HCT116 (cell line): ENCODE results near the gene KIAA1549. TPM values are rescaled to one million over a fixed set of nuclear protein-coding genes. Genes with fewer than 3 reads are reported as not detected.

Source experiments
- ATAC-seq: fragments of 200-7000 bp; cut with Tn5 transposase; 2 replicates; pipeline ENCODE4 v1.9.1; 2020; ENCODE audit warnings: mild to moderate bottlenecking, moderate library complexity
- BruUV-seq: library from RNA; stranded (reverse); fragments of 400-500 nt; replicated peaks from 2 replicates; lab custom pipeline; 2021; lab: Mats Ljungman, UMichigan
- CTCF ChIA-PET: fragments of 300-600 bp; sonication (Branson Sonifier 250); formaldehyde crosslinking; loops from one replicate; lab custom pipeline; 2021; ENCODE audit warnings: antibody characterized with exemption; lab: Charles Lee
- POLR2A ChIA-PET: fragments of 300-600, 350-600 bp; sonication (Branson Sonifier 250); formaldehyde crosslinking; loops from one replicate; lab custom pipeline; 2021; ENCODE audit warnings: antibody characterized with exemption; lab: Charles Lee
- RAD21 ChIA-PET, 2 experiments: fragments of 300-600 bp; sonication (Branson Sonifier 250); formaldehyde crosslinking; loops; one replicate each; lab custom pipeline; 2023; ENCODE audit warnings: low total read pairs in 2 of 2; ENCODE audit not compliant: uncharacterized antibody in 2 of 2, unreplicated experiment in 2 of 2, low non-redundant PET in 1 of 2; lab: Charles Lee
- DNase-seq: peaks from one replicate; pipeline ENCODE4 v3.0.0-alpha.2; 2010; ENCODE audit warnings: low read depth, low spot score
- H2AFZ ChIP-seq: fragments of 200-600 bp; shearing (Covaris generic), sonication (generic); 2 replicates; pipeline ENCODE4 v1.6.1; 2017; ENCODE audit warnings: low read depth, mixed run types, mixed read lengths, antibody characterized with exemption, low read length; ENCODE audit not compliant: poor library complexity, severe bottlenecking
- H3K27ac ChIP-seq: 2 replicates; pipeline ENCODE4 v1.5.1; 2012; ENCODE audit warnings: low read depth, low read length
- H3K27me3 ChIP-seq: fragments of 200-600 bp; sonication (generic); 2 replicates; pipeline ENCODE4 v1.6.1; 2016; ENCODE audit warnings: mixed run types, low read length, mixed read lengths; ENCODE audit not compliant: insufficient read depth
- H3K36me3 ChIP-seq, 2 experiments: fragments of 200-500 bp in 1 of 2; fragments of 200-600 bp in 1 of 2; sonication (Bioruptor generic) in 1 of 2; sonication (generic) in 1 of 2; 2 replicates each; pipeline versions ENCODE4 v1.5.1 to v1.6.1; 2014 to 2016; ENCODE audit warnings: low read length in 2 of 2, inconsistent platforms in 1 of 2, mixed read lengths in 1 of 2, mixed run types in 1 of 2; ENCODE audit not compliant: insufficient read depth in 2 of 2, control insufficient read depth in 1 of 2
- H3K4me1 ChIP-seq, 2 experiments: fragments of 200-600 bp in 1 of 2; sonication (generic) in 1 of 2; 2 replicates each; pipeline versions ENCODE4 v1.5.1 to v1.6.1; 2012 to 2017; ENCODE audit warnings: low read length in 2 of 2, inconsistent platforms in 1 of 2, mild to moderate bottlenecking in 1 of 2, mixed read lengths in 1 of 2, mixed run types in 1 of 2, moderate library complexity in 1 of 2; ENCODE audit not compliant: insufficient read depth in 2 of 2, control insufficient read depth in 1 of 2
- H3K4me2 ChIP-seq: fragments of 200-600 bp; sonication (generic); 2 replicates; pipeline ENCODE4 v1.6.1; 2017; ENCODE audit warnings: mixed run types, low read length, mixed read lengths
- H3K4me3 ChIP-seq, 2 experiments: fragments of 200-600 bp in 1 of 2; sonication (generic) in 1 of 2; replicated peaks in 1 of 2; 2 replicates each; pipeline ENCODE4 v1.5.1; 2011 to 2016; ENCODE audit warnings: low read length in 2 of 2, control low read depth in 1 of 2, low read depth in 1 of 2, mild to moderate bottlenecking in 1 of 2, mixed read lengths in 1 of 2, mixed run types in 1 of 2
- H3K79me2 ChIP-seq: fragments of 200-600 bp; sonication (generic); 2 replicates; pipeline ENCODE4 v1.6.1; 2017; ENCODE audit warnings: mild to moderate bottlenecking, mixed run types, low read length, moderate library complexity, mixed read lengths; ENCODE audit not compliant: insufficient read depth
- H3K9ac ChIP-seq: fragments of 200-600 bp; sonication (generic); 2 replicates; pipeline ENCODE4 v1.6.1; 2016; ENCODE audit warnings: low read length, mixed read lengths
- H3K9me2 ChIP-seq: fragments of 200-600 bp; sonication (generic), shearing (Covaris generic); 2 replicates; pipeline ENCODE4 v1.6.1; 2017; ENCODE audit warnings: mixed run types, mild to moderate bottlenecking, moderate library complexity; ENCODE audit not compliant: insufficient read depth
- H3K9me3 ChIP-seq, 2 experiments: fragments of 200-500 bp in 1 of 2; fragments of 200-600 bp in 1 of 2; sonication (Bioruptor generic) in 1 of 2; sonication (generic) in 1 of 2; 2 replicates each; pipeline ENCODE4 v1.6.1; 2014 to 2017; ENCODE audit warnings: low read length in 2 of 2, mixed read lengths in 2 of 2, inconsistent platforms in 1 of 2, low read depth in 1 of 2, mild to moderate bottlenecking in 1 of 2, mixed run types in 1 of 2, moderate library complexity in 1 of 2; ENCODE audit not compliant: control insufficient read depth in 1 of 2, insufficient read depth in 1 of 2
- H4K20me1 ChIP-seq: fragments of 200-600 bp; sonication (generic), shearing (Covaris generic); 2 replicates; pipeline ENCODE4 v1.6.1; 2017; ENCODE audit warnings: mixed run types, mild to moderate bottlenecking, moderate library complexity; ENCODE audit not compliant: insufficient read depth
- ATF3 ChIP-seq: IDR thresholded peaks from 2 replicates; pipeline ENCODE4 v1.6.1; 2012
- ELF1 ChIP-seq: IDR thresholded peaks from 2 replicates; pipeline ENCODE4 v1.6.1; 2012; ENCODE audit warnings: low read depth, borderline replicate concordance
- EZH2 ChIP-seq: fragments of 200-600 bp; sonication (generic); IDR thresholded peaks from 2 replicates; pipeline ENCODE4 v1.6.1; 2017; ENCODE audit warnings: antibody characterized with exemption, mixed run types
- JUND ChIP-seq: IDR thresholded peaks from 2 replicates; pipeline ENCODE4 v1.6.1; 2012
- POLR2A ChIP-seq: IDR thresholded peaks from 2 replicates; pipeline ENCODE4 v1.7.0; 2011; ENCODE audit warnings: borderline replicate concordance; ENCODE audit not compliant: insufficient read depth, insufficient read length; ENCODE audit errors: extremely low read depth
- RAD21 ChIP-seq: IDR thresholded peaks from 2 replicates; pipeline ENCODE4 v1.6.1; 2012; ENCODE audit warnings: low read depth, mild to moderate bottlenecking
- SIN3A ChIP-seq: IDR thresholded peaks from 2 replicates; pipeline ENCODE4 v1.6.1; 2012; ENCODE audit warnings: low read depth
- SP1 ChIP-seq: IDR thresholded peaks from 2 replicates; pipeline ENCODE4 v1.6.1; 2012; ENCODE audit warnings: low read depth
- SRF ChIP-seq: IDR thresholded peaks from 2 replicates; pipeline ENCODE4 v1.6.1; 2012; ENCODE audit warnings: low read depth
- TCF7L2 ChIP-seq: IDR thresholded peaks from 2 replicates; pipeline ENCODE4 v1.7.0; 2011; ENCODE audit warnings: borderline replicate concordance, inconsistent platforms; ENCODE audit not compliant: insufficient read depth, insufficient read length; ENCODE audit errors: extremely low read depth
- ZFX ChIP-seq: fragments of 450-650 bp; IDR thresholded peaks from 2 replicates; pipeline ENCODE4 v1.6.1; 2017
- intact Hi-C: fragments of 100-400 bp; cut with micrococcal nuclease; formaldehyde crosslinking; loops from 2 replicates; pipeline ENCODE4 v1.10.0; 2022
- total RNA-seq: library from RNA; stranded (reverse); gene quantifications from one replicate; pipeline ENCODE4 v1.2.1, GENCODE V29; 2021; ENCODE audit not compliant: unreplicated experiment
- TF ChIP-seq, protein P1 (sequence below), 3 experiments: fragments of 200-600 bp in 1 of 3; sonication (generic) in 1 of 3; IDR thresholded peaks in 2 of 3; conservative IDR thresholded peaks in 1 of 3; 2 replicates each; pipeline ENCODE4 v1.5.1; 2012 to 2017; ENCODE audit warnings: low read depth in 2 of 3, low read length in 2 of 3, antibody characterized with exemption in 1 of 3, borderline replicate concordance in 1 of 3, control low read depth in 1 of 3, mild to moderate bottlenecking in 1 of 3, mixed read lengths in 1 of 3, mixed run types in 1 of 3, moderate library complexity in 1 of 3; ENCODE audit not compliant: insufficient read depth in 1 of 3

Gene KIAA1549
- total RNA-seq, 1 experiment from 2014 or later: 3.9 TPM

DNA sequence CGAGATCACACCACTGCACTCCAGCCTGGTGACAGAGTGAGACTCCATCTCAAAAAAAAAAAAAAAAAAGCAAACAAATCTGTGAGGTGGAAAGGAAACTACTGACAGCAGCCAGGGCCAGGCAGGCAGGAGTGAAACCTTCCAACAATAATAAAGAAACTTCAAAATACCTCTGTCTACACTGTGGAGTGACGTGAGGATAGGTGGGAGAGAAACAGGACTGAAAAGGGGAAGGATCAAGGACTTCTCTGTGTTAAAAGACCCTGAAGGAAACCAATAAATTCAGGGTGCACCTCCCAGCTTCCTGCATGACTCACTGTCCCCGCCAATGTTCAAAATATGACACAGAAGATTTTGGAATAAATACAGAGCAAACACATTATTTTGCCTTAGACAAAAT is 82.9 kb downstream of the KIAA1549 start:
- intact Hi-C loops: no loop called here
- no peak overlapping the region for H3K4me3 ChIP-seq
- ChIA-PET RAD21 (no interaction called here), CTCF (interaction anchor here (1.8 kb wide), 1 partner anchor 12 kb away, joined by 9 read pairs; no protein-coding TSS in a partner anchor), POLR2A (no interaction called here)
- H3K36me3 ChIP-seq: 0 out of 4 replicates have a peak, but pooled peaks cover 0 to 2% of the 10 kb centered on the region in 2 experiments
- no peaks in the 10 kb centered on the region for H3K9me2 ChIP-seq
- TF ChIP-seq ATF3 (no peak), TCF7L2 (no peak), EZH2 (no peak), JUND (no peak), SP1 (no peak), POLR2A (no peak), SIN3A (no peak), SRF (no peak), RAD21 (no peak), ZFX (no peak), ELF1 (no peak)
- TF ChIP-seq, protein P1, sequence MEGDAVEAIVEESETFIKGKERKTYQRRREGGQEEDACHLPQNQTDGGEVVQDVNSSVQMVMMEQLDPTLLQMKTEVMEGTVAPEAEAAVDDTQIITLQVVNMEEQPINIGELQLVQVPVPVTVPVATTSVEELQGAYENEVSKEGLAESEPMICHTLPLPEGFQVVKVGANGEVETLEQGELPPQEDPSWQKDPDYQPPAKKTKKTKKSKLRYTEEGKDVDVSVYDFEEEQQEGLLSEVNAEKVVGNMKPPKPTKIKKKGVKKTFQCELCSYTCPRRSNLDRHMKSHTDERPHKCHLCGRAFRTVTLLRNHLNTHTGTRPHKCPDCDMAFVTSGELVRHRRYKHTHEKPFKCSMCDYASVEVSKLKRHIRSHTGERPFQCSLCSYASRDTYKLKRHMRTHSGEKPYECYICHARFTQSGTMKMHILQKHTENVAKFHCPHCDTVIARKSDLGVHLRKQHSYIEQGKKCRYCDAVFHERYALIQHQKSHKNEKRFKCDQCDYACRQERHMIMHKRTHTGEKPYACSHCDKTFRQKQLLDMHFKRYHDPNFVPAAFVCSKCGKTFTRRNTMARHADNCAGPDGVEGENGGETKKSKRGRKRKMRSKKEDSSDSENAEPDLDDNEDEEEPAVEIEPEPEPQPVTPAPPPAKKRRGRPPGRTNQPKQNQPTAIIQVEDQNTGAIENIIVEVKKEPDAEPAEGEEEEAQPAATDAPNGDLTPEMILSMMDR (IDR thresholded peaks at IDR 0.05 in 2 of 3, conservative IDR thresholded peaks at IDR 0.05 in 1 of 3; ENCODE audit: borderline replicate concordance in 1 of 3, insufficient read depth in 1 of 3, low read depth in 2 of 3, low read length in 2 of 3): no peak
- DNase-seq (no peak), ATAC-seq (no peak)
- no peaks in the 10 kb centered on the region for H3K9me3 ChIP-seq
- H2AFZ ChIP-seq: no peak overlapping the region
- no peak overlapping the region for H3K4me2 ChIP-seq
- BruUV-seq: no TSS peak
- H3K27me3 ChIP-seq: no peaks in the 10 kb centered on the region
- no peak overlapping the region for H3K27ac ChIP-seq
- H3K4me1 ChIP-seq: peaks cover 0 to 17% of the 10 kb centered on the region in 2 experiments; a peak in 2 of 4 replicates
- H3K9ac ChIP-seq: no peak overlapping the region
- no peaks in the 10 kb centered on the region for H4K20me1 ChIP-seq
- H3K79me2 ChIP-seq: no peaks in the 10 kb centered on the region
